Measurements from ENCODE around the gene PHYHIPL.

Gene PHYHIPL

DNA sequence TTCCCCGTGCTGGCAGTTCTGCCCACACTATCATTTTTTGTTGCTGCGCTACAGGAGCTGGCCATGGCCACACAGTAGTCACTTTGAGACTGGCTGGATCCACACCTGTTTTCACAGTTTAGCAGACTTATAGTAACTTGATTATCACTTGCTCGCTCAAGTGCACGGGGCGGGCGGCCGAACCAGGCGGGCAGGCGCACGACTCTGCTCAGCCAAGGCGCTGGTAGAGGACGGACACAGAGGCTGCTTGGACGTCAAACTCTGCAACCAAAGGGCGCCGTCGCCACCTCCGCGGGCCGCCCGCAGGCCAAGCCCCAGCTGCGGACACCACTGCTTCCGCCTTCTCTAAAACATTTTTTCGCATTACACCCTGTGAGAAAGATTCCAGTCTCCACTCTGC lies 38.4 kb upstream of the PHYHIPL start:
- Histone ChIP-seq H3K79me2 (ENCODE audit: low read length) (no peaks in the 10 kb centered on the region), H3K9me3 (ENCODE audit: insufficient read depth, low read length) (no peaks in the 10 kb centered on the region), H3K4me2 (ENCODE audit: low read length) (no peak overlapping the region), H4K20me1 (ENCODE audit: insufficient read depth, low read length) (no peaks in the 10 kb centered on the region), H2AFZ (ENCODE audit: low read depth, low read length) (no peak overlapping the region), H3K4me3 (ENCODE audit: low read length) (no peak overlapping the region), H3K27ac (ENCODE audit: low read length) (no peak overlapping the region), H3K36me3 (replicated peaks; ENCODE audit: low read depth, low read length) (no peaks in the 10 kb centered on the region), H3K9ac (ENCODE audit: low read length) (no peak overlapping the region), H3K4me1 (ENCODE audit: low read length) (no peaks in the 10 kb centered on the region), H3K27me3 (ENCODE audit: low read depth, low read length) (no peaks in the 10 kb centered on the region)
- TF ChIP-seq EZH2phosphoT487 (IDR thresholded peaks at IDR 0.05; ENCODE audit: low read depth) = no peak
- TF ChIP-seq CTCF (IDR thresholded peaks at IDR 0.05; ENCODE audit: low read depth, low read length) = no peak

DNA sequence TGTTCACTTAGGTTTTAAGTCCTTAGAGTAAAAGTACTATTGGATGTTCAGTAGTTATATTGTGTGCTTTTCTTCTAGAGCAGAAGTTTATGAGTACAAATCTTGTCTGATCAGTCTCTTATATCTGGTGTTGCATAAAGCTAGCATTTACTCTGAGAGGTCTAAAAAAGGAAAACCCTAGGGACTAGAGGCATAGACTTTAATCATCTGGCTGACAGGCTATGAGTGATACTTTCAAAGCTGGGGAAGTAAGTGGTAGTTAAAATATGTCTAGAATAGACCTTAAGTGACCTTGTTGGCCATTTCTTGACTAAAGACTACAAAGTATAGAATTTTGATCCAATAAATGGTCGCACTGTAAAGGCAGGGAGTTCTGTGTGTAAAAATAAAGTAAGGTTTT lies 32.9 kb upstream of the PHYHIPL start:
- H3K27ac ChIP-seq (ENCODE audit: low read length) = no peak overlapping the region
- H3K27me3 ChIP-seq (ENCODE audit: low read depth, low read length) = no peaks in the 10 kb centered on the region
- no peak overlapping the region for H3K4me2 ChIP-seq (ENCODE audit: low read length)
- TF ChIP-seq CTCF (IDR thresholded peaks at IDR 0.05; ENCODE audit: low read depth, low read length) (no peak), EZH2phosphoT487 (IDR thresholded peaks at IDR 0.05; ENCODE audit: low read depth) (no peak)
- no peak overlapping the region for H3K9ac ChIP-seq (ENCODE audit: low read length)
- H3K36me3 ChIP-seq (replicated peaks; ENCODE audit: low read depth, low read length) = no peaks in the 10 kb centered on the region
- no peaks in the 10 kb centered on the region for H3K9me3 ChIP-seq (ENCODE audit: insufficient read depth, low read length)
- H4K20me1 ChIP-seq (ENCODE audit: insufficient read depth, low read length) = no peaks in the 10 kb centered on the region
- H2AFZ ChIP-seq (ENCODE audit: low read depth, low read length) = no peak overlapping the region
- no peaks in the 10 kb centered on the region for H3K79me2 ChIP-seq (ENCODE audit: low read length)
- H3K4me3 ChIP-seq (ENCODE audit: low read length) = no peak overlapping the region
- H3K4me1 ChIP-seq (ENCODE audit: low read length) = no peaks in the 10 kb centered on the region

DNA sequence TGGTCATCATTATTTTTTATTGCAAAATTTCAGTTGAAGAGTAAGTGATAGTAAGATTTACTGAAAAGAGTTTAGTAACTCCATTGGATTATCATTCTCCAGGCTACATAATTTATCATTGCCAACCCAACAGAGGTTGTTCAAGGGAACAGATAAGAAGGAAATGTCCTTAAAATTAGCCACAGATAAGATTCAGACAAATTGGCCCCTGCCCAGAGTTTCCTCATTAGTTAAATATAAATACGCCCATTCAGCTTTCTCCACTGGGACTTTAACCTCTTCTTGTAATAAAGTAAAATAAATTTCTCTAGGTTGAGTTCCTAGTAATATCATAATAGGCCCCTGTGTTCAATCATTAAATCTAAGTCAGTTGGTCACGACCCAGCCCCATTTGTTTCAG lies 27.7 kb upstream of the PHYHIPL start:
- TF ChIP-seq EZH2phosphoT487 (IDR thresholded peaks at IDR 0.05; ENCODE audit: low read depth) (no peak), CTCF (IDR thresholded peaks at IDR 0.05; ENCODE audit: low read depth, low read length) (no peak)
- Histone ChIP-seq H3K79me2 (ENCODE audit: low read length) (no peaks in the 10 kb centered on the region), H3K27me3 (ENCODE audit: low read depth, low read length) (no peaks in the 10 kb centered on the region), H3K9me3 (ENCODE audit: insufficient read depth, low read length) (no peaks in the 10 kb centered on the region), H4K20me1 (ENCODE audit: insufficient read depth, low read length) (no peaks in the 10 kb centered on the region), H3K36me3 (replicated peaks; ENCODE audit: low read depth, low read length) (no peaks in the 10 kb centered on the region), H3K4me3 (ENCODE audit: low read length) (no peak overlapping the region), H3K4me2 (ENCODE audit: low read length) (no peak overlapping the region), H3K27ac (ENCODE audit: low read length) (no peak overlapping the region), H3K9ac (ENCODE audit: low read length) (no peak overlapping the region), H2AFZ (ENCODE audit: low read depth, low read length) (no peak overlapping the region), H3K4me1 (ENCODE audit: low read length) (no peaks in the 10 kb centered on the region)

- Histone ChIP-seq H3K9ac (ENCODE audit: low read length) (no peak overlapping the region), H3K4me2 (ENCODE audit: low read length) (no peak overlapping the region), H3K27me3 (ENCODE audit: low read depth, low read length) (no peaks in the 10 kb centered on the region), H3K4me1 (ENCODE audit: low read length) (no peaks in the 10 kb centered on the region), H2AFZ (ENCODE audit: low read depth, low read length) (no peak overlapping the region), H3K36me3 (replicated peaks; ENCODE audit: low read depth, low read length) (no peaks in the 10 kb centered on the region), H3K79me2 (ENCODE audit: low read length) (no peaks in the 10 kb centered on the region), H3K4me3 (ENCODE audit: low read length) (no peak overlapping the region), H3K27ac (ENCODE audit: low read length) (no peak overlapping the region), H4K20me1 (ENCODE audit: insufficient read depth, low read length) (no peaks in the 10 kb centered on the region), H3K9me3 (ENCODE audit: insufficient read depth, low read length) (no peaks in the 10 kb centered on the region)
- TF ChIP-seq CTCF (IDR thresholded peaks at IDR 0.05; ENCODE audit: low read depth, low read length) = no peak
- no peak for TF ChIP-seq EZH2phosphoT487 (IDR thresholded peaks at IDR 0.05; ENCODE audit: low read depth)
Observed at GRCh38 chr10:59155556-59155955, 20.9 kb upstream of the PHYHIPL start.

All from OCI-LY3 (cell line).